Measurements from ENCODE around the gene PPP2R5C. TPM values are rescaled to one million over a fixed set of nuclear protein-coding genes. Genes with fewer than 3 reads are reported as not detected.

PPP2R5C gene
- total RNA-seq, 1 experiment from 2014 or later: 80.3 TPM

- H3K9me3 ChIP-seq (ENCODE audit: control insufficient read depth, insufficient read depth, low read depth, low read length): no peaks in the 10 kb centered on the region
- ATAC-seq (no peak), DNase-seq (ENCODE audit: low read depth, low spot score) (no peak)
- in situ Hi-C loops (cut with HindIII; ENCODE audit: low pct_unique_long_range_greater_than_20kb, low sequenced_read_pairs): no loop called here
- H3K27me3 ChIP-seq (ENCODE audit: control insufficient read depth, insufficient read depth, low read length): no peaks in the 10 kb centered on the region
- H3K36me3 ChIP-seq (ENCODE audit: control insufficient read depth, insufficient read depth, low read length): no peaks in the 10 kb centered on the region
- intact Hi-C loops (cut with micrococcal nuclease; ENCODE audit: unreplicated experiment): no loop called here
- no peaks in the 10 kb centered on the region for H3K4me1 ChIP-seq (ENCODE audit: control insufficient read depth, insufficient read depth, low read length)
- ChIA-PET CTCF (no interaction called here), POLR2A (interaction anchor here (0.6 kb wide), 1 partner anchor 25 kb away, joined by 7 read pairs; no protein-coding TSS in a partner anchor)
- H3K27ac ChIP-seq (ENCODE audit: low read length): no peak overlapping the region
- TF ChIP-seq REST (IDR thresholded peaks at IDR 0.05; ENCODE audit: insufficient read depth in 1 of 2, low read depth in 2 of 2, low read length in 1 of 2) (no peak), SIN3A (IDR thresholded peaks at IDR 0.05; ENCODE audit: borderline replicate concordance, insufficient read depth, low read depth, low read length) (no peak), POLR2AphosphoS5 (IDR thresholded peaks at IDR 0.05; ENCODE audit: low read depth, low read length) (no peak), TCF7L2 (IDR thresholded peaks at IDR 0.05; ENCODE audit: low read depth, low read length) (no peak)
- TF ChIP-seq, protein P1, sequence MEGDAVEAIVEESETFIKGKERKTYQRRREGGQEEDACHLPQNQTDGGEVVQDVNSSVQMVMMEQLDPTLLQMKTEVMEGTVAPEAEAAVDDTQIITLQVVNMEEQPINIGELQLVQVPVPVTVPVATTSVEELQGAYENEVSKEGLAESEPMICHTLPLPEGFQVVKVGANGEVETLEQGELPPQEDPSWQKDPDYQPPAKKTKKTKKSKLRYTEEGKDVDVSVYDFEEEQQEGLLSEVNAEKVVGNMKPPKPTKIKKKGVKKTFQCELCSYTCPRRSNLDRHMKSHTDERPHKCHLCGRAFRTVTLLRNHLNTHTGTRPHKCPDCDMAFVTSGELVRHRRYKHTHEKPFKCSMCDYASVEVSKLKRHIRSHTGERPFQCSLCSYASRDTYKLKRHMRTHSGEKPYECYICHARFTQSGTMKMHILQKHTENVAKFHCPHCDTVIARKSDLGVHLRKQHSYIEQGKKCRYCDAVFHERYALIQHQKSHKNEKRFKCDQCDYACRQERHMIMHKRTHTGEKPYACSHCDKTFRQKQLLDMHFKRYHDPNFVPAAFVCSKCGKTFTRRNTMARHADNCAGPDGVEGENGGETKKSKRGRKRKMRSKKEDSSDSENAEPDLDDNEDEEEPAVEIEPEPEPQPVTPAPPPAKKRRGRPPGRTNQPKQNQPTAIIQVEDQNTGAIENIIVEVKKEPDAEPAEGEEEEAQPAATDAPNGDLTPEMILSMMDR (IDR thresholded peaks at IDR 0.05): no peak
- H3K4me3 ChIP-seq (ENCODE audit: low read depth in 2 of 2, low read length in 2 of 2): no peak overlapping the region
- no TSS peak for BruUV-seq (replicated peaks)
Observed at GRCh38 chr14:101834397-101834796, 72.9 kb downstream of the PPP2R5C start.

GRCh38 chr14:101834800-101835547 lies 73.5 kb downstream of the PPP2R5C start:
- Histone ChIP-seq H3K27ac (ENCODE audit: low read length) (no peak overlapping the region), H3K9me3 (ENCODE audit: control insufficient read depth, insufficient read depth, low read depth, low read length) (no peaks in the 10 kb centered on the region), H3K27me3 (ENCODE audit: control insufficient read depth, insufficient read depth, low read length) (no peaks in the 10 kb centered on the region), H3K4me3 (ENCODE audit: low read depth in 2 of 2, low read length in 2 of 2) (no peak overlapping the region), H3K4me1 (ENCODE audit: control insufficient read depth, insufficient read depth, low read length) (no peaks in the 10 kb centered on the region), H3K36me3 (ENCODE audit: control insufficient read depth, insufficient read depth, low read length) (no peaks in the 10 kb centered on the region)
- BruUV-seq (replicated peaks): no TSS peak
- intact Hi-C loops (cut with micrococcal nuclease; ENCODE audit: unreplicated experiment): no loop called here
- TF ChIP-seq TCF7L2 (IDR thresholded peaks at IDR 0.05; ENCODE audit: low read depth, low read length) (no peak), SIN3A (IDR thresholded peaks at IDR 0.05; ENCODE audit: borderline replicate concordance, insufficient read depth, low read depth, low read length) (no peak), REST (IDR thresholded peaks at IDR 0.05; ENCODE audit: insufficient read depth in 1 of 2, low read depth in 2 of 2, low read length in 1 of 2) (no peak), POLR2AphosphoS5 (IDR thresholded peaks at IDR 0.05; ENCODE audit: low read depth, low read length) (no peak)
- DNase-seq (ENCODE audit: low read depth, low spot score) (no peak), ATAC-seq (no peak)
- in situ Hi-C loops (cut with HindIII; ENCODE audit: low pct_unique_long_range_greater_than_20kb, low sequenced_read_pairs): no loop called here
- ChIA-PET POLR2A (interaction anchor here (0.6 kb wide), 1 partner anchor 26 kb away, joined by 7 read pairs; no protein-coding TSS in a partner anchor), CTCF (no interaction called here)
